SK-N-SH treated with all-trans-retinoic acid at 6 μM for 48 hours (cell line): ENCODE data around the gene PFKL.

Experiments
- PATZ1 ChIP-seq: fragments of 250-450 bp; sonication (Bioruptor Pico); IDR thresholded peaks from 2 replicates; pipeline ENCODE4 v1.8.0; 2020; ENCODE audit warnings: mild to moderate bottlenecking, moderate library complexity, borderline replicate concordance
- TCF4 ChIP-seq: fragments of 250-450 bp; sonication (Bioruptor Pico); IDR thresholded peaks from 2 replicates; pipeline ENCODE4 v1.8.0; 2021; ENCODE audit warnings: mild to moderate bottlenecking, moderate library complexity, borderline replicate concordance

- TF ChIP-seq TCF4 (CRISPR knock-in tag) (no peak), PATZ1 (CRISPR knock-in tag) (no peak)
These were observed 10.4 kb upstream of the PFKL start for GRCh38 chr21:44289381-44290010.
